GM12878 (cell line): ENCODE results near the gene MEGF6. TPM values are rescaled to one million over a fixed set of nuclear protein-coding genes. Genes with fewer than 3 reads are reported as not detected.

ENCODE experiments used
- ATAC-seq: fragments of 200-7000 bp; cut with Tn5 transposase; 3 replicates; pipeline ENCODE4 v1.9.1; 2020; ENCODE audit warnings: mild to moderate bottlenecking, moderate library complexity
- BruUV-seq: library from RNA; stranded (reverse); fragments of 400-500 nt; replicated peaks from 2 replicates; lab custom pipeline; 2021; lab: Mats Ljungman, UMichigan
- CTCF ChIA-PET: fragments of 300-600 bp; sonication (Branson Sonifier 250); formaldehyde crosslinking; extraction: SDS; loops from one replicate; lab custom pipeline; 2021; ENCODE audit warnings: inconsistent platforms; lab: Yijun Ruan, JAX
- POLR2A ChIA-PET: fragments of 350-600 bp; formaldehyde crosslinking; extraction: SDS; loops from one replicate; lab custom pipeline; 2021; ENCODE audit warnings: inconsistent platforms; lab: Charles Lee
- RAD21 ChIA-PET: fragments of 300-600 bp; sonication (Branson Sonifier 250); formaldehyde crosslinking; loops from one replicate; lab custom pipeline; 2023; ENCODE audit warnings: antibody characterized with exemption; ENCODE audit not compliant: unreplicated experiment; lab: Charles Lee
- SMC1A ChIA-PET: fragments of 300-600 bp; sonication (Branson Sonifier 250); formaldehyde crosslinking; loops from one replicate; lab custom pipeline; 2023; ENCODE audit not compliant: unreplicated experiment, uncharacterized antibody; lab: Charles Lee
- DNase-seq: peaks from one replicate; pipeline ENCODE4 v3.0.0-alpha.2; 2011; ENCODE audit warnings: low read depth, low spot score
- FAIRE-seq: peaks from 3 replicates; lab custom pipeline; 2011; peaks lifted over from hg19 to GRCh38; lab: Jason Lieb, UNC
- H2AFZ ChIP-seq: 2 replicates; pipeline ENCODE4 v1.6.0; 2011; ENCODE audit warnings: low read depth, low read length, control low read depth; ENCODE audit not compliant: control insufficient read depth
- H3K27ac ChIP-seq: 2 replicates; pipeline ENCODE4 v1.5.1; 2011; ENCODE audit warnings: control low read depth; ENCODE audit not compliant: control insufficient read depth, insufficient read depth
- H3K27me3 ChIP-seq, 2 experiments: replicated peaks in 1 of 2; 2 replicates each; pipeline versions ENCODE4 v1.6.0 to v1.6.1; 2011; ENCODE audit warnings: low read length in 1 of 2; ENCODE audit not compliant: control insufficient read depth in 2 of 2, insufficient read depth in 2 of 2
- H3K36me3 ChIP-seq, 2 experiments: 2 replicates each; pipeline ENCODE4 v1.5.1; 2011; ENCODE audit warnings: low read length in 1 of 2; ENCODE audit not compliant: control insufficient read depth in 2 of 2, insufficient read depth in 2 of 2
- H3K4me1 ChIP-seq: 2 replicates; pipeline ENCODE4 v1.6.1; 2011; ENCODE audit warnings: mild to moderate bottlenecking, low read length, moderate library complexity, mixed read lengths; ENCODE audit not compliant: control insufficient read depth, insufficient read depth
- H3K4me2 ChIP-seq: 2 replicates; pipeline ENCODE4 v1.6.0; 2011; ENCODE audit warnings: control low read depth; ENCODE audit not compliant: control insufficient read depth, insufficient read depth
- H3K4me3 ChIP-seq: fragments of 200-600 bp; sonication (generic); 2 replicates; pipeline ENCODE4 v1.5.1; 2016
- H3K79me2 ChIP-seq: 2 replicates; pipeline ENCODE4 v1.6.0; 2011; ENCODE audit warnings: low read length; ENCODE audit not compliant: control insufficient read depth, insufficient read depth
- H3K9ac ChIP-seq: 2 replicates; pipeline ENCODE4 v1.8.0; 2011; ENCODE audit warnings: low read length, control low read depth, mixed read lengths; ENCODE audit not compliant: control insufficient read depth, insufficient read depth
- H3K9me3 ChIP-seq: replicated peaks from 3 replicates; pipeline ENCODE4 v1.5.1; 2011; ENCODE audit warnings: mild to moderate bottlenecking, low read length; ENCODE audit not compliant: control insufficient read depth, insufficient read depth
- H4K20me1 ChIP-seq: 2 replicates; pipeline ENCODE4 v1.6.0; 2011; ENCODE audit not compliant: control insufficient read depth, insufficient read depth
- CBX3 ChIP-seq: fragments of 200-600 bp; sonication (generic); IDR thresholded peaks from 2 replicates; pipeline ENCODE4 v1.6.1; 2016; ENCODE audit warnings: low read depth, borderline replicate concordance
- CBX5 ChIP-seq: sonication (generic); IDR thresholded peaks from 2 replicates; pipeline ENCODE4 v1.6.1; 2016; ENCODE audit warnings: low read depth, moderate library complexity, mild to moderate bottlenecking, inconsistent platforms
- CREB1 ChIP-seq: IDR thresholded peaks from 2 replicates; pipeline ENCODE4 v1.6.1; 2012; ENCODE audit warnings: low read depth, mild to moderate bottlenecking, inconsistent platforms
- DPF2 ChIP-seq: fragments of 450-650 bp; IDR thresholded peaks from 2 replicates; pipeline ENCODE4 v1.6.1; 2017; ENCODE audit warnings: mild to moderate bottlenecking
- E2F4 ChIP-seq: IDR thresholded peaks from 2 replicates; pipeline ENCODE4 v1.6.1; 2012; ENCODE audit warnings: low read depth, low read length, improper control_type of control experiment
- FOXK2 ChIP-seq: fragments of 450-650 bp; IDR thresholded peaks from 2 replicates; pipeline ENCODE4 v1.6.1; 2017; ENCODE audit warnings: mild to moderate bottlenecking, moderate library complexity
- HDAC6 ChIP-seq: fragments of 200-600 bp; sonication (generic); IDR thresholded peaks from one replicate; pipeline ENCODE4 v1.8.0; 2017; ENCODE audit warnings: antibody characterized with exemption; ENCODE audit not compliant: unreplicated experiment
- HDGF ChIP-seq: fragments of 450-650 bp; IDR thresholded peaks from 2 replicates; pipeline ENCODE4 v1.6.1; 2016; ENCODE audit warnings: antibody characterized with exemption
- HSF1 ChIP-seq: fragments of 150-350 bp; IDR thresholded peaks from 2 replicates; pipeline ENCODE4 v1.6.1; 2014; ENCODE audit warnings: mild to moderate bottlenecking, low read depth, low read length
- MAX ChIP-seq: IDR thresholded peaks from 2 replicates; pipeline ENCODE4 v1.6.1; 2012; ENCODE audit warnings: low read depth, low read length, improper control_type of control experiment
- MEF2B ChIP-seq: fragments of 450-650 bp; IDR thresholded peaks from 2 replicates; pipeline ENCODE4 v1.6.1; 2018; ENCODE audit warnings: mild to moderate bottlenecking, moderate library complexity; ENCODE audit not compliant: partially characterized antibody, poor library complexity, severe bottlenecking
- MYC ChIP-seq: IDR thresholded peaks from 2 replicates; pipeline ENCODE4 v1.6.1; 2011; ENCODE audit warnings: mild to moderate bottlenecking, low read length, moderate library complexity, inconsistent platforms; ENCODE audit not compliant: insufficient read depth, insufficient replicate concordance, insufficient read length, severe bottlenecking
- NBN ChIP-seq: fragments of 450-650 bp; IDR thresholded peaks from 2 replicates; pipeline ENCODE4 v1.6.1; 2016
- NFXL1 ChIP-seq: fragments of 450-650 bp; IDR thresholded peaks from 2 replicates; pipeline ENCODE4 v1.6.1; 2017; ENCODE audit warnings: antibody characterized with exemption, mild to moderate bottlenecking, borderline replicate concordance
- POLR2AphosphoS2 ChIP-seq: IDR thresholded peaks from 2 replicates; pipeline ENCODE4 v1.6.1; 2011; ENCODE audit warnings: low read depth, mild to moderate bottlenecking, low read length, improper control_type of control experiment, moderate library complexity
- SKIL ChIP-seq: fragments of 450-650 bp; IDR thresholded peaks from 2 replicates; pipeline ENCODE4 v1.6.1; 2017; ENCODE audit warnings: mild to moderate bottlenecking, low read depth, inconsistent platforms; ENCODE audit not compliant: poor library complexity, severe bottlenecking
- SREBF2 ChIP-seq: IDR thresholded peaks from 2 replicates; pipeline ENCODE4 v1.6.1; 2012; ENCODE audit warnings: mild to moderate bottlenecking, low read length
- ZSCAN29 ChIP-seq: fragments of 450-650 bp; IDR thresholded peaks from 2 replicates; pipeline ENCODE4 v1.6.1; 2017; ENCODE audit warnings: mild to moderate bottlenecking, moderate library complexity
- WGBS: methylation state at CpG from one replicate; pipeline ENCODE4 v1.1.6; 2016; ENCODE audit warnings: low lambda C conversion rate; ENCODE audit not compliant: insufficient replicate concordance, insufficient coverage; ENCODE audit errors: missing lambda C conversion rate; 5-methylcytosine and 5-hydroxymethylcytosine counted together
- in situ Hi-C: fragments of 300-500 bp; cut with MboI; formaldehyde crosslinking; loops from 9 replicates; pipeline ENCODE4 v1.14.3; 2018; ENCODE audit warnings: mixed read lengths
- intact Hi-C: fragments of 100-400 bp; cut with micrococcal nuclease; formaldehyde crosslinking; loops from one replicate; pipeline ENCODE4 v1.14.2; 2022; ENCODE audit not compliant: unreplicated experiment
- polyA plus RNA-seq, 11 experiments: library from polyadenylated mRNA; depleted of rRNA in 4 of 11; unstranded in 6 of 11; stranded (reverse) in 5 of 11; fragments of >200 nt; fragmentation: Nextera tagmentation in 4 of 11; fragmentation: Illumina TruSeq in 1 of 11; extraction: Ambion mirVana in 4 of 11; extraction: Trizol in 1 of 11; gene quantifications; 1 replicate in 1 of 11; 2 replicates in 10 of 11; pipeline versions ENCODE4 v1.2.1 to v1.2.3, GENCODE V29; 2011 to 2016; ENCODE audit warnings: inconsistent platforms in 2 of 11, missing spikeins in 2 of 11, low read depth in 1 of 11
- total RNA-seq, 4 experiments: library from RNA; depleted of rRNA in 3 of 4; stranded (reverse); fragments of >200 nt in 3 of 4; fragmentation: Illumina TruSeq in 1 of 4; extraction: Trizol in 1 of 4; gene quantifications; 2 replicates each; pipeline versions ENCODE4 v1.2.1 to v1.2.3, GENCODE V29; 2013 to 2021

Gene MEGF6
- total and polyA plus RNA-seq, 10 of the 15 experiments (the other 5 are each of a cell fraction or from before 2014, with no cell fraction given): 0.03 to 0.41 TPM; not detected in 8

GRCh38 chr1:3474016-3474415, 137.3 kb downstream of the MEGF6 start:
- no peaks in the 10 kb centered on the region for H3K79me2 ChIP-seq
- DNase-seq (no peak), ATAC-seq (no peak), FAIRE-seq (no peak)
- H2AFZ ChIP-seq: no peak overlapping the region
- ChIA-PET POLR2A (no interaction called here), SMC1A (no interaction called here), CTCF (no interaction called here), RAD21 (no interaction called here)
- H3K4me1 ChIP-seq: no peaks in the 10 kb centered on the region
- intact Hi-C loops: no loop called here
- in situ Hi-C loops: no loop called here
- H3K36me3 ChIP-seq: no peaks in the 10 kb centered on the region
- H3K27me3 ChIP-seq: no peaks in the 10 kb centered on the region
- BruUV-seq: no TSS peak
- H3K9me3 ChIP-seq: no peaks in the 10 kb centered on the region
- H3K9ac ChIP-seq: no peak overlapping the region
- 48% methylated on average over 8 of the region's 8 CpGs for WGBS
- no peak overlapping the region for H3K27ac ChIP-seq
- no peak overlapping the region for H3K4me2 ChIP-seq
- no peaks in the 10 kb centered on the region for H4K20me1 ChIP-seq
- no peak overlapping the region for H3K4me3 ChIP-seq
- no peak for TF ChIP-seq SKIL
- TF ChIP-seq HDAC6: no peak
- TF ChIP-seq FOXK2: no peak
- no peak for TF ChIP-seq HSF1
- TF ChIP-seq POLR2AphosphoS2: no peak
- TF ChIP-seq MAX: no peak
- no peak for TF ChIP-seq CREB1
- no peak for TF ChIP-seq HDGF
- no peak for TF ChIP-seq MEF2B
- no peak for TF ChIP-seq MYC
- no peak for TF ChIP-seq SREBF2
- TF ChIP-seq NFXL1: no peak
- TF ChIP-seq E2F4: no peak
- no peak for TF ChIP-seq CBX3
- no peak for TF ChIP-seq CBX5
- TF ChIP-seq DPF2: no peak
- no peak for TF ChIP-seq NBN
- no peak for TF ChIP-seq ZSCAN29
